IMR-90 (cell line): ENCODE measurements around the gene NOD2. TPM values are rescaled to one million over a fixed set of nuclear protein-coding genes. Genes with fewer than 3 reads are reported as not detected.

Experiments
- ATAC-seq: fragments of 200-7000 bp; cut with Tn5 transposase; 2 replicates; pipeline ENCODE4 v1.9.1; 2020; ENCODE audit warnings: low read depth, mild to moderate bottlenecking, moderate library complexity
- BruUV-seq: library from RNA; stranded (reverse); fragments of 400-500 nt; replicated peaks from 2 replicates; lab custom pipeline; 2021; lab: Mats Ljungman, UMichigan
- CTCF ChIA-PET: fragments of 300-600 bp; formaldehyde crosslinking; extraction: SDS; loops from one replicate; lab custom pipeline; 2021; ENCODE audit warnings: antibody characterized with exemption; lab: Yijun Ruan, JAX
- POLR2A ChIA-PET: fragments of 300-600 bp; sonication (Branson Sonifier 250); formaldehyde crosslinking; loops from one replicate; lab custom pipeline; 2022; ENCODE audit warnings: antibody characterized with exemption; ENCODE audit not compliant: unreplicated experiment; lab: Charles Lee
- DNase-seq: peaks from one replicate; pipeline ENCODE4 v3.0.0; 2013
- H2AFZ ChIP-seq: replicated peaks from 2 replicates; pipeline ENCODE3; 2013; ENCODE audit warnings: low read length, mild to moderate bottlenecking; ENCODE audit not compliant: poor library complexity
- H2AK5ac ChIP-seq: 2 replicates; pipeline ENCODE4 v1.6.1; 2013; ENCODE audit warnings: low read depth, low read length, inconsistent platforms
- H2AK9ac ChIP-seq: replicated peaks from 2 replicates; pipeline ENCODE3; 2013; ENCODE audit warnings: mild to moderate bottlenecking, low read depth, low read length, moderate library complexity; ENCODE audit not compliant: poor library complexity
- H2BK120ac ChIP-seq: 2 replicates; pipeline ENCODE4 v1.6.1; 2013; ENCODE audit warnings: low read depth, low read length, inconsistent platforms
- H2BK15ac ChIP-seq: 3 replicates; pipeline ENCODE4 v1.6.1; 2013; ENCODE audit warnings: low read depth, low read length, inconsistent platforms
- H2BK20ac ChIP-seq: 2 replicates; pipeline ENCODE4 v1.6.1; 2013; ENCODE audit warnings: low read depth, mild to moderate bottlenecking, inconsistent platforms, low read length, moderate library complexity
- H2BK5ac ChIP-seq: 2 replicates; pipeline ENCODE4 v1.6.1; 2013; ENCODE audit warnings: mild to moderate bottlenecking, low read depth, low read length, inconsistent platforms; ENCODE audit not compliant: poor library complexity, severe bottlenecking
- H3K14ac ChIP-seq: replicated peaks from 2 replicates; pipeline ENCODE4 v1.6.1; 2013; ENCODE audit warnings: low read depth, low read length, inconsistent platforms
- H3K18ac ChIP-seq: 2 replicates; pipeline ENCODE4 v1.6.1; 2013; ENCODE audit warnings: low read depth, low read length, control low read depth
- H3K23ac ChIP-seq: 2 replicates; pipeline ENCODE4 v1.6.1; 2013; ENCODE audit warnings: low read depth, low read length, inconsistent platforms
- H3K27ac ChIP-seq: 2 replicates; pipeline ENCODE4 v1.5.1; 2013; ENCODE audit warnings: mild to moderate bottlenecking, control low read depth, low read length; ENCODE audit not compliant: insufficient read depth
- H3K27me3 ChIP-seq: 2 replicates; pipeline ENCODE4 v1.6.1; 2013; ENCODE audit warnings: low read length; ENCODE audit not compliant: control insufficient read depth, insufficient read depth
- H3K36me3 ChIP-seq: 2 replicates; pipeline ENCODE4 v1.6.1; 2013; ENCODE audit warnings: low read length, mixed read lengths; ENCODE audit not compliant: control insufficient read depth, insufficient read depth
- H3K4ac ChIP-seq: 2 replicates; pipeline ENCODE4 v1.6.1; 2013; ENCODE audit warnings: low read depth, low read length, inconsistent platforms
- H3K4me1 ChIP-seq: 2 replicates; pipeline ENCODE4 v1.6.1; 2013; ENCODE audit warnings: low read length, mixed read lengths; ENCODE audit not compliant: control insufficient read depth, insufficient read depth
- H3K4me2 ChIP-seq: 2 replicates; pipeline ENCODE4 v1.6.1; 2013; ENCODE audit warnings: low read depth, mild to moderate bottlenecking, control low read depth, low read length, moderate library complexity
- H3K4me3 ChIP-seq: 2 replicates; pipeline ENCODE4 v1.5.1; 2013; ENCODE audit warnings: low read depth, mild to moderate bottlenecking, control low read depth, low read length, moderate library complexity; ENCODE audit not compliant: insufficient read depth
- H3K56ac ChIP-seq: 2 replicates; pipeline ENCODE4 v1.6.1; 2013; ENCODE audit warnings: low read length, inconsistent platforms; ENCODE audit not compliant: insufficient read depth; ENCODE audit errors: extremely low read depth
- H3K79me1 ChIP-seq, 2 experiments: 2 replicates each; pipeline ENCODE4 v1.6.1; 2013; ENCODE audit warnings: low read length in 2 of 2, inconsistent platforms in 1 of 2, low read depth in 1 of 2
- H3K9ac ChIP-seq: 2 replicates; pipeline ENCODE4 v1.6.1; 2013; ENCODE audit warnings: low read depth, low read length, control low read depth
- H3K9me1 ChIP-seq: 2 replicates; pipeline ENCODE4 v1.6.1; 2013; ENCODE audit warnings: low read length, inconsistent platforms; ENCODE audit not compliant: insufficient read depth
- H3K9me3 ChIP-seq: 2 replicates; pipeline ENCODE4 v1.6.1; 2013; ENCODE audit warnings: low read length; ENCODE audit not compliant: control insufficient read depth, insufficient read depth
- H4K20me1 ChIP-seq: 2 replicates; pipeline ENCODE4 v1.6.1; 2013; ENCODE audit warnings: low read length, inconsistent platforms; ENCODE audit not compliant: insufficient read depth
- H4K5ac ChIP-seq: 2 replicates; pipeline ENCODE4 v1.6.1; 2013; ENCODE audit warnings: mild to moderate bottlenecking, low read depth, low read length, control low read depth
- H4K8ac ChIP-seq, 2 experiments: 2 replicates each; pipeline ENCODE4 v1.6.1; 2013; ENCODE audit warnings: low read depth in 2 of 2, low read length in 2 of 2, control low read depth in 1 of 2, inconsistent platforms in 1 of 2
- H4K91ac ChIP-seq: 2 replicates; pipeline ENCODE4 v1.6.1; 2013; ENCODE audit warnings: low read depth, low read length, inconsistent platforms; ENCODE audit not compliant: insufficient read depth
- FOS ChIP-seq: fragments of 150-350 bp; IDR thresholded peaks from 2 replicates; pipeline ENCODE4 v1.6.1; 2016; ENCODE audit warnings: low read depth, low read length
- MAFK ChIP-seq: IDR thresholded peaks from 2 replicates; pipeline ENCODE4 v1.6.1; 2012; ENCODE audit warnings: low read depth, low read length, improper control_type of control experiment
- MXI1 ChIP-seq: IDR thresholded peaks from 2 replicates; pipeline ENCODE4 v1.6.1; 2012; ENCODE audit warnings: low read depth, mild to moderate bottlenecking, low read length, moderate library complexity, borderline replicate concordance
- RFX5 ChIP-seq: IDR thresholded peaks from 2 replicates; pipeline ENCODE4 v1.8.0; 2012; ENCODE audit warnings: low read depth, mild to moderate bottlenecking, low read length, moderate library complexity
- WGBS, 2 experiments: methylation state at CpG; one replicate each; pipeline versions ENCODE4 v1.1.5 to v1.1.7; 2013; ENCODE audit warnings: missing lambda C conversion rate in 2 of 2; ENCODE audit not compliant: insufficient read length in 1 of 2; ENCODE audit errors: extremely low coverage in 2 of 2; 5-methylcytosine and 5-hydroxymethylcytosine counted together
- dilution Hi-C: fragments of 300-500 bp; cut with HindIII; formaldehyde crosslinking; loops from one replicate; pipeline ENCODE4 v1.14.3; 2018; ENCODE audit warnings: low sequenced_read_pairs; ENCODE audit not compliant: unreplicated experiment
- in situ Hi-C: fragments of 300-500 bp; cut with MboI; formaldehyde crosslinking; loops from 3 replicates; pipeline ENCODE4 v1.14.3; 2019; ENCODE audit warnings: low sequenced_read_pairs, inconsistent platforms, mixed read lengths
- intact Hi-C: fragments of 100-400 bp; cut with micrococcal nuclease; formaldehyde crosslinking; loops from 2 replicates; pipeline ENCODE4 v1.10.0; 2022
- polyA plus RNA-seq, 3 experiments: library from polyadenylated mRNA; depleted of rRNA; stranded (reverse); fragments of >200 nt; gene quantifications; 2 replicates each; pipeline ENCODE4 v1.2.3, GENCODE V29; 2012; ENCODE audit warnings: low replicate concordance in 1 of 3
- total RNA-seq: library from RNA; depleted of rRNA; stranded (reverse); fragments of >200 nt; gene quantifications from 2 replicates; pipeline ENCODE4 v1.2.3, GENCODE V29; 2012
- TF ChIP-seq, protein P1 (sequence below): conservative IDR thresholded peaks from 2 replicates; pipeline ENCODE4 v1.5.1; 2012; ENCODE audit warnings: mild to moderate bottlenecking, low read depth, low read length, improper control_type of control experiment

The NOD2 gene
- total and polyA plus RNA-seq, 2 of the 4 experiments (the other 2 are of a cell fraction) = not detected

DNA sequence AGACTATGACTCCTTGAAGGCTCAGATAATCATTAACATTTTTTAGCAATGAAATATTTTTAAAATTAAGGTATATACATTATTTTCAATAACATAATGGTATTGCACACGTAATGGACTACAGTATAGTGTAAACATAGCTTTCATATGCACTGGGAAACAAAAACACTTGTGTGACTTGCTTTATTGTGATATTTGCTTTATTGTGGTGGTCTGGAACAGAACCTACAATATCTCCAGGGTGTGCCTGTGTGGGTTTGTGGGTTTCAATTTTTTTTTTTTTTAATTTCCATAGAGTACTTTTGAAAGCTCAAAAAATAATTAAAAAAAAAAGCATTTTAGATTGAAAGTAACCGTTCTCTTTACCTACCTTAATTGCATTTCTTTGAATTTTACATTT is 73.8 kb downstream of the NOD2 start:
- H4K8ac ChIP-seq = no peak overlapping the region
- H3K36me3 ChIP-seq = 0 out of 2 replicates have a peak, but pooled peaks cover 3% of the 10 kb centered on the region
- dilution Hi-C loops (no loop called here), intact Hi-C loops (no loop called here), in situ Hi-C loops (no loop called here)
- H3K27ac ChIP-seq = no peak overlapping the region
- H4K20me1 ChIP-seq = no peaks in the 10 kb centered on the region
- H3K4me3 ChIP-seq = no peak overlapping the region
- H3K9me3 ChIP-seq = peaks cover 6% of the 10 kb centered on the region; the same call in 1 of the 2 replicates
- no peak overlapping the region for H3K18ac ChIP-seq
- ATAC-seq (no peak), DNase-seq (no peak)
- H2BK20ac ChIP-seq = no peak overlapping the region
- H3K4me2 ChIP-seq = no peak overlapping the region
- no peak overlapping the region for H3K9ac ChIP-seq
- H3K27me3 ChIP-seq = no peaks in the 10 kb centered on the region
- no peak overlapping the region for H2BK120ac ChIP-seq
- BruUV-seq = no TSS peak
- no peak overlapping the region for H4K91ac ChIP-seq
- no peak overlapping the region for H3K4ac ChIP-seq
- no peaks in the 10 kb centered on the region for H3K4me1 ChIP-seq
- TF ChIP-seq MAFK (no peak), MXI1 (no peak), RFX5 (no peak), FOS (no peak)
- TF ChIP-seq, protein P1, sequence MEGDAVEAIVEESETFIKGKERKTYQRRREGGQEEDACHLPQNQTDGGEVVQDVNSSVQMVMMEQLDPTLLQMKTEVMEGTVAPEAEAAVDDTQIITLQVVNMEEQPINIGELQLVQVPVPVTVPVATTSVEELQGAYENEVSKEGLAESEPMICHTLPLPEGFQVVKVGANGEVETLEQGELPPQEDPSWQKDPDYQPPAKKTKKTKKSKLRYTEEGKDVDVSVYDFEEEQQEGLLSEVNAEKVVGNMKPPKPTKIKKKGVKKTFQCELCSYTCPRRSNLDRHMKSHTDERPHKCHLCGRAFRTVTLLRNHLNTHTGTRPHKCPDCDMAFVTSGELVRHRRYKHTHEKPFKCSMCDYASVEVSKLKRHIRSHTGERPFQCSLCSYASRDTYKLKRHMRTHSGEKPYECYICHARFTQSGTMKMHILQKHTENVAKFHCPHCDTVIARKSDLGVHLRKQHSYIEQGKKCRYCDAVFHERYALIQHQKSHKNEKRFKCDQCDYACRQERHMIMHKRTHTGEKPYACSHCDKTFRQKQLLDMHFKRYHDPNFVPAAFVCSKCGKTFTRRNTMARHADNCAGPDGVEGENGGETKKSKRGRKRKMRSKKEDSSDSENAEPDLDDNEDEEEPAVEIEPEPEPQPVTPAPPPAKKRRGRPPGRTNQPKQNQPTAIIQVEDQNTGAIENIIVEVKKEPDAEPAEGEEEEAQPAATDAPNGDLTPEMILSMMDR = no peak
- H3K56ac ChIP-seq = no peak overlapping the region
- no peak overlapping the region for H2BK5ac ChIP-seq
- no peak overlapping the region for H3K14ac ChIP-seq
- no peak overlapping the region for H4K5ac ChIP-seq
- H3K9me1 ChIP-seq = no peaks in the 10 kb centered on the region
- H2AK9ac ChIP-seq = no peak overlapping the region
- no peak overlapping the region for H2BK15ac ChIP-seq
- POLR2A ChIA-PET = no interaction called here
- WGBS, 2 experiments = no CpG with 5 or more reads among the region's 2 CpGs
- H2AFZ ChIP-seq = no peak overlapping the region
- no peak overlapping the region for H2AK5ac ChIP-seq
- H3K23ac ChIP-seq = no peak overlapping the region
- CTCF ChIA-PET = interaction anchor here (1.2 kb wide), 1 partner anchor 39 kb away, joined by 3 read pairs; no protein-coding TSS in a partner anchor
- peaks cover 3 to 9% of the 10 kb centered on the region in 2 experiments; a peak in 3 of 4 replicates for H3K79me1 ChIP-seq
